HepG2 (cell line): ENCODE results near the gene PPP2R2C.

Experiments used
- AFF4 ChIP-seq: sonication (generic); formaldehyde crosslinking; IDR thresholded peaks from 2 replicates; pipeline ENCODE4 v1.4.0; 2020; ENCODE audit warnings: missing genetic modification reagents
- CTCF ChIP-seq: sonication (generic); formaldehyde crosslinking; IDR thresholded peaks from 2 replicates; pipeline ENCODE4 v1.5.0; 2020; ENCODE audit warnings: mild to moderate bottlenecking, missing genetic modification reagents, moderate library complexity
- KAT8 ChIP-seq: IDR thresholded peaks from 2 replicates; pipeline ENCODE4 v1.6.1; 2016; ENCODE audit warnings: missing genetic modification reagents, missing compliant biosample characterization
- MED1 ChIP-seq: sonication (generic); formaldehyde crosslinking; IDR thresholded peaks from 2 replicates; pipeline ENCODE4 v1.4.0; 2020; ENCODE audit warnings: missing genetic modification reagents
- POLR2A ChIP-seq, 2 experiments: IDR thresholded peaks; 2 replicates each; pipeline ENCODE4 v1.6.1; 2011; ENCODE audit warnings: low read depth in 2 of 2, low read length in 2 of 2, mild to moderate bottlenecking in 1 of 2, moderate library complexity in 1 of 2; ENCODE audit not compliant: insufficient read depth in 1 of 2
- REPIN1 ChIP-seq: sonication (generic); formaldehyde crosslinking; IDR thresholded peaks from 2 replicates; pipeline ENCODE4 v1.8.0; 2022; ENCODE audit warnings: missing genetic modification reagents, low read depth, mild to moderate bottlenecking, borderline replicate concordance
- SKIL ChIP-seq: sonication (generic); formaldehyde crosslinking; IDR thresholded peaks from 2 replicates; pipeline ENCODE4 v1.8.0; 2022; ENCODE audit warnings: missing genetic modification reagents, mild to moderate bottlenecking, moderate library complexity, borderline replicate concordance
- SMAD1 ChIP-seq: sonication (generic); formaldehyde crosslinking; IDR thresholded peaks from 2 replicates; pipeline ENCODE4 v1.4.0; 2020; ENCODE audit warnings: missing genetic modification reagents, low read depth, mild to moderate bottlenecking, borderline replicate concordance
- ZNF274 ChIP-seq: sonication (generic); formaldehyde crosslinking; IDR thresholded peaks from 2 replicates; pipeline ENCODE4 v1.5.1; 2020; ENCODE audit warnings: mild to moderate bottlenecking, missing genetic modification reagents
- ZNF678 ChIP-seq: sonication (generic); formaldehyde crosslinking; IDR thresholded peaks from 2 replicates; pipeline ENCODE4 v1.4.0; 2020; ENCODE audit warnings: mild to moderate bottlenecking, missing genetic modification reagents

- no peak for TF ChIP-seq ZNF274 (CRISPR knock-in tag)
- no peak for TF ChIP-seq POLR2A (IDR thresholded peaks at IDR 0.05; ENCODE audit: insufficient read depth in 1 of 2, low read depth in 2 of 2, low read length in 2 of 2)
- no peak for TF ChIP-seq REPIN1 (CRISPR knock-in tag)
- TF ChIP-seq CTCF (CRISPR knock-in tag): no peak
- no peak for TF ChIP-seq SKIL (CRISPR knock-in tag)
- no peak for TF ChIP-seq SMAD1 (CRISPR knock-in tag)
- TF ChIP-seq AFF4: no peak
- no peak for TF ChIP-seq MED1 (CRISPR knock-in tag)
- no peak for TF ChIP-seq KAT8 (CRISPR knock-in tag)
- TF ChIP-seq ZNF678 (CRISPR knock-in tag): no peak
Observed at GRCh38 chr4:6422866-6423265, 49.5 kb downstream of the PPP2R2C start.
